Pons (tissue), 1 donor: ENCODE results near the gene GRK1.
A peak's percentile ranks its signal among the peaks of the same experiment; 100 is the strongest.

Experiments used
- DNase-seq: peaks from one replicate; pipeline ENCODE4 v3.0.0-alpha.2; 2016; ENCODE audit warnings: low spot score

Gene GRK1

GRCh38 chr13:113632706-113633484 is 34.1 kb upstream of the GRK1 start:
- no peak for DNase-seq

GRCh38 chr13:113633485-113633873 is 33.5 kb upstream of the GRK1 start:
- no peak for DNase-seq

- DNase-seq = no peak
Measured at GRCh38 chr13:113634279-113635047, 32.6 kb upstream of the GRK1 start.

- DNase-seq = no peak
Measured at GRCh38 chr13:113635048-113635420, 32.0 kb upstream of the GRK1 start.

- no peak for DNase-seq
Measured at GRCh38 chr13:113635709-113636108, 31.3 kb upstream of the GRK1 start.

GRCh38 chr13:113636266-113636963 is 30.6 kb upstream of the GRK1 start:
- no peak for DNase-seq

GRCh38 chr13:113637262-113638160 is 29.5 kb upstream of the GRK1 start:
- no peak for DNase-seq

GRCh38 chr13:113638173-113638746 is 28.8 kb upstream of the GRK1 start:
- DNase-seq = no peak

- no peak for DNase-seq
Measured at GRCh38 chr13:113638806-113639205, 28.2 kb upstream of the GRK1 start.

GRCh38 chr13:113639616-113640262 is 27.3 kb upstream of the GRK1 start:
- no peak for DNase-seq

GRCh38 chr13:113641426-113641825 is 25.6 kb upstream of the GRK1 start:
- no peak for DNase-seq

GRCh38 chr13:113642563-113642962 is 24.5 kb upstream of the GRK1 start:
- DNase-seq = no peak

GRCh38 chr13:113643593-113643992 is 23.4 kb upstream of the GRK1 start:
- no peak for DNase-seq

GRCh38 chr13:113644800-113645199 is 22.2 kb upstream of the GRK1 start:
- DNase-seq = no peak

GRCh38 chr13:113645329-113645728 is 21.7 kb upstream of the GRK1 start:
- DNase-seq = no peak

- no peak for DNase-seq
Measured at GRCh38 chr13:113646376-113646775, 20.6 kb upstream of the GRK1 start.

- DNase-seq = no peak
Measured at GRCh38 chr13:113646921-113647340, 20.1 kb upstream of the GRK1 start.

- peak; percentile 92 for DNase-seq
Measured at GRCh38 chr13:113647351-113648215, 19.4 kb upstream of the GRK1 start.

GRCh38 chr13:113648216-113648610 is 18.8 kb upstream of the GRK1 start:
- no peak for DNase-seq

- DNase-seq = no peak
Measured at GRCh38 chr13:113649212-113649611, 17.8 kb upstream of the GRK1 start.
